PFSK-1 (cell line): Measurements from ENCODE around the gene CASP10.

Experiments used
- POLR2AphosphoS5 ChIP-seq: IDR thresholded peaks from 2 replicates; pipeline ENCODE4 v1.6.1; 2012; ENCODE audit warnings: low read depth, mild to moderate bottlenecking, control low read depth, low read length, moderate library complexity
- SIN3A ChIP-seq: IDR thresholded peaks from 2 replicates; pipeline ENCODE4 v1.6.1; 2012; ENCODE audit warnings: mild to moderate bottlenecking, low read length, moderate library complexity, borderline replicate concordance; ENCODE audit not compliant: insufficient read depth
- TAF1 ChIP-seq: IDR thresholded peaks from 2 replicates; pipeline ENCODE4 v1.6.1; 2012; ENCODE audit warnings: low read length, control low read depth, borderline replicate concordance; ENCODE audit not compliant: insufficient read depth
- TF ChIP-seq, protein P1 (sequence below), 2 experiments: IDR thresholded peaks; 2 replicates each; pipeline versions ENCODE4 v1.6.1 to v1.8.0; 2011 to 2012; ENCODE audit warnings: low read depth in 2 of 2, low read length in 2 of 2, control low read depth in 1 of 2, inconsistent platforms in 1 of 2, mild to moderate bottlenecking in 1 of 2, moderate library complexity in 1 of 2; ENCODE audit not compliant: insufficient read depth in 1 of 2

- no peak for TF ChIP-seq POLR2AphosphoS5
- TF ChIP-seq TAF1 = no peak
- TF ChIP-seq, protein P1, sequence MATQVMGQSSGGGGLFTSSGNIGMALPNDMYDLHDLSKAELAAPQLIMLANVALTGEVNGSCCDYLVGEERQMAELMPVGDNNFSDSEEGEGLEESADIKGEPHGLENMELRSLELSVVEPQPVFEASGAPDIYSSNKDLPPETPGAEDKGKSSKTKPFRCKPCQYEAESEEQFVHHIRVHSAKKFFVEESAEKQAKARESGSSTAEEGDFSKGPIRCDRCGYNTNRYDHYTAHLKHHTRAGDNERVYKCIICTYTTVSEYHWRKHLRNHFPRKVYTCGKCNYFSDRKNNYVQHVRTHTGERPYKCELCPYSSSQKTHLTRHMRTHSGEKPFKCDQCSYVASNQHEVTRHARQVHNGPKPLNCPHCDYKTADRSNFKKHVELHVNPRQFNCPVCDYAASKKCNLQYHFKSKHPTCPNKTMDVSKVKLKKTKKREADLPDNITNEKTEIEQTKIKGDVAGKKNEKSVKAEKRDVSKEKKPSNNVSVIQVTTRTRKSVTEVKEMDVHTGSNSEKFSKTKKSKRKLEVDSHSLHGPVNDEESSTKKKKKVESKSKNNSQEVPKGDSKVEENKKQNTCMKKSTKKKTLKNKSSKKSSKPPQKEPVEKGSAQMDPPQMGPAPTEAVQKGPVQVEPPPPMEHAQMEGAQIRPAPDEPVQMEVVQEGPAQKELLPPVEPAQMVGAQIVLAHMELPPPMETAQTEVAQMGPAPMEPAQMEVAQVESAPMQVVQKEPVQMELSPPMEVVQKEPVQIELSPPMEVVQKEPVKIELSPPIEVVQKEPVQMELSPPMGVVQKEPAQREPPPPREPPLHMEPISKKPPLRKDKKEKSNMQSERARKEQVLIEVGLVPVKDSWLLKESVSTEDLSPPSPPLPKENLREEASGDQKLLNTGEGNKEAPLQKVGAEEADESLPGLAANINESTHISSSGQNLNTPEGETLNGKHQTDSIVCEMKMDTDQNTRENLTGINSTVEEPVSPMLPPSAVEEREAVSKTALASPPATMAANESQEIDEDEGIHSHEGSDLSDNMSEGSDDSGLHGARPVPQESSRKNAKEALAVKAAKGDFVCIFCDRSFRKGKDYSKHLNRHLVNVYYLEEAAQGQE (IDR thresholded peaks at IDR 0.05; ENCODE audit: insufficient read depth in 1 of 2, low read depth in 2 of 2, low read length in 2 of 2) = no peak
- no peak for TF ChIP-seq SIN3A
These were observed 11.2 kb downstream of the CASP10 start for GRCh38 chr2:201194097-201194496.
